ENCODE data around the gene UGT1A9. TPM values are rescaled to one million over a fixed set of nuclear protein-coding genes. Genes with fewer than 3 reads are reported as not detected.

The UGT1A9 gene
- total and polyA plus RNA-seq, 2 of the 13 experiments (the other 11 are each of a cell fraction or from before 2014, with no cell fraction given) = 0.07 TPM; not detected in 1

DNA sequence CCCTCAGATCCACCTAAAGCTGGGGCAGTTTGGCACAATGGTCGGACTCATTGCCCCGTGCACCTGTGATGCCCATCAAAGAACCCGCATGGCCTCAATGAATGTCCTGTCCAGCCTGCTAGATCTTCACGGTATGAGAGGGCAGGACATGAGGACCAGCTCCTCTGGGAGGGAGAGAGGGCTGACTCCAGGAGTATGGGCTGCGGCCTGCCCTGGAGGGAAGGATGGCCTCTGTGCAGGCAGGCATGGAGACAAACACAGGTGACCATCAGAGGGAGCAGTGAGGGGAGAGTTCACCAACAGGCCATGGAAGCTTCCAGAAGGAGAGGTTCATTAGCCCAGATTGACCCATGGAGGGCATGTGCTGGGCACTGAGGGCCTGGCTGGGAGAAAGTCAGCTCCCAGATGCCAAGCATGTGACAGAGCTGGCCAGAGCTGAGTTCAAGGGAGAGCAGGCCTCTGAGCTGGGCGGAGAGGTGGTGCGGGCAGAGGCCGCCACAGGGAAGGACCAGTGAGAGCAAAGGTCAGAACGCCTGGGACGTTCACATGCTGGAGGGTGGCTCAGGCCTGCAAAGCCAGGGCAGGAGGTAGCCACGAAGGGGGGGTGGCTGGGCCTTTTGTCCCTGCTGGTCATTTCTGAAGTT is 146.4 kb downstream of the UGT1A9 start (continued):
- TF ChIP-seq ZNF558 (CRISPR knock-in tag; IDR thresholded peaks at IDR 0.05; ENCODE audit: borderline replicate concordance) = peak; percentile 34; the same call in 1 of the 2 replicates
- TF ChIP-seq ZFY (CRISPR knock-in tag; IDR thresholded peaks at IDR 0.05) = peak; percentile 61
- TF ChIP-seq MBD4 (IDR thresholded peaks at IDR 0.05; ENCODE audit: borderline replicate concordance, low read length) = no peak
- no peak for TF ChIP-seq ZNF747 (CRISPR knock-in tag; IDR thresholded peaks at IDR 0.05; ENCODE audit: borderline replicate concordance)
- TF ChIP-seq, protein P1, sequence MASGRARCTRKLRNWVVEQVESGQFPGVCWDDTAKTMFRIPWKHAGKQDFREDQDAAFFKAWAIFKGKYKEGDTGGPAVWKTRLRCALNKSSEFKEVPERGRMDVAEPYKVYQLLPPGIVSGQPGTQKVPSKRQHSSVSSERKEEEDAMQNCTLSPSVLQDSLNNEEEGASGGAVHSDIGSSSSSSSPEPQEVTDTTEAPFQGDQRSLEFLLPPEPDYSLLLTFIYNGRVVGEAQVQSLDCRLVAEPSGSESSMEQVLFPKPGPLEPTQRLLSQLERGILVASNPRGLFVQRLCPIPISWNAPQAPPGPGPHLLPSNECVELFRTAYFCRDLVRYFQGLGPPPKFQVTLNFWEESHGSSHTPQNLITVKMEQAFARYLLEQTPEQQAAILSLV (CRISPR knock-in tag; IDR thresholded peaks at IDR 0.05; ENCODE audit: borderline replicate concordance) = 0 out of 2 replicates have a peak, but pooled peaks have one; percentile 34
- no peak for TF ChIP-seq CEBPZ (IDR thresholded peaks at IDR 0.05; ENCODE audit: low read length)
- TF ChIP-seq, protein P2, sequence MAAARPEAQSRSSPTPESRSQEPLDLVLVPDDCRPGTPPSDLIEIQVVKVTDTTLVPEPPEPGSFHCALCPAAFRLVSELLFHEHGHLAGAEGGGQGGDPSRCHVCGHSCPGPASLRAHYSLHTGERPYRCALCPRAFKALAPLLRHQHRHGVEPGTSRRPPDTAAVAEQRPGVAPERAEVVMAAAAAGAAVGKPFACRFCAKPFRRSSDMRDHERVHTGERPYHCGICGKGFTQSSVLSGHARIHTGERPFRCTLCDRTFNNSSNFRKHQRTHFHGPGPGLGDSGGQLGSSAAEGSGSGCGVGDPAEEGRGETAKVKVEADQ (CRISPR knock-in tag; IDR thresholded peaks at IDR 0.05; ENCODE audit: borderline replicate concordance) = no peak
- no peak for TF ChIP-seq ZNF660 (CRISPR knock-in tag; IDR thresholded peaks at IDR 0.05; ENCODE audit: borderline replicate concordance, low read depth)
- TF ChIP-seq KDM5B (CRISPR knock-in tag; IDR thresholded peaks at IDR 0.05; ENCODE audit: borderline replicate concordance) = peak; percentile 41; the same call in 1 of the 2 replicates
- TF ChIP-seq ZNF720 (CRISPR knock-in tag; IDR thresholded peaks at IDR 0.05) = no peak
- TF ChIP-seq ZNF878 (CRISPR knock-in tag; IDR thresholded peaks at IDR 0.05) = no peak
- 0 out of 2 replicates have a peak, but pooled peaks have one; percentile 35 for TF ChIP-seq ZNF274 (CRISPR knock-in tag; IDR thresholded peaks at IDR 0.05)
- no peak for TF ChIP-seq SP4 (CRISPR knock-in tag; IDR thresholded peaks at IDR 0.05)
- TF ChIP-seq, protein P3, sequence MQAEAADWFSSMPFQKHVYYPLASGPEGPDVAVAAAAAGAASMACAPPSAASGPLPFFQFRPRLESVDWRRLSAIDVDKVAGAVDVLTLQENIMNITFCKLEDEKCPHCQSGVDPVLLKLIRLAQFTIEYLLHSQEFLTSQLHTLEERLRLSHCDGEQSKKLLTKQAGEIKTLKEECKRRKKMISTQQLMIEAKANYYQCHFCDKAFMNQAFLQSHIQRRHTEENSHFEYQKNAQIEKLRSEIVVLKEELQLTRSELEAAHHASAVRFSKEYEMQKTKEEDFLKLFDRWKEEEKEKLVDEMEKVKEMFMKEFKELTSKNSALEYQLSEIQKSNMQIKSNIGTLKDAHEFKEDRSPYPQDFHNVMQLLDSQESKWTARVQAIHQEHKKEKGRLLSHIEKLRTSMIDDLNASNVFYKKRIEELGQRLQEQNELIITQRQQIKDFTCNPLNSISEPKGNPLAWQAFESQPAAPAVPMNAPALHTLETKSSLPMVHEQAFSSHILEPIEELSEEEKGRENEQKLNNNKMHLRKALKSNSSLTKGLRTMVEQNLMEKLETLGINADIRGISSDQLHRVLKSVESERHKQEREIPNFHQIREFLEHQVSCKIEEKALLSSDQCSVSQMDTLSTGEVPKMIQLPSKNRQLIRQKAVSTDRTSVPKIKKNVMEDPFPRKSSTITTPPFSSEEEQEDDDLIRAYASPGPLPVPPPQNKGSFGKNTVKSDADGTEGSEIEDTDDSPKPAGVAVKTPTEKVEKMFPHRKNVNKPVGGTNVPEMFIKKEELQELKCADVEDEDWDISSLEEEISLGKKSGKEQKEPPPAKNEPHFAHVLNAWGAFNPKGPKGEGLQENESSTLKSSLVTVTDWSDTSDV (CRISPR knock-in tag; IDR thresholded peaks at IDR 0.05) = no peak
- TF ChIP-seq PAX8 (CRISPR knock-in tag; IDR thresholded peaks at IDR 0.05; ENCODE audit: borderline replicate concordance) = no peak
- TF ChIP-seq NR2C2 (CRISPR knock-in tag; IDR thresholded peaks at IDR 0.05; ENCODE audit: borderline replicate concordance) = peak; percentile 23; the same call in 1 of the 2 replicates
